K562 (cell line): Measurements from ENCODE around the gene CLDN7. TPM values are rescaled to one million over a fixed set of nuclear protein-coding genes. Genes with fewer than 3 reads are reported as not detected.

Experiments
- ARID1B ChIP-seq: fragments of 450-650 bp; IDR thresholded peaks from 2 replicates; pipeline ENCODE4 v1.6.1; 2016; ENCODE audit warnings: antibody characterized with exemption, mild to moderate bottlenecking, inconsistent platforms
- ATF1 ChIP-seq, 2 experiments: fragments of 450-650 bp in 1 of 2; IDR thresholded peaks; 2 replicates each; pipeline ENCODE4 v1.6.1; 2016; ENCODE audit warnings: missing compliant biosample characterization in 1 of 2, missing genetic modification characterization in 1 of 2
- BRCA1 ChIP-seq, 2 experiments: fragments of 450-650 bp in 1 of 2; sonication (generic) in 1 of 2; formaldehyde crosslinking in 1 of 2; IDR thresholded peaks; 2 replicates each; pipeline versions ENCODE4 v1.5.0 to v1.6.1; 2017 to 2020; ENCODE audit warnings: mild to moderate bottlenecking in 1 of 2, missing genetic modification reagents in 1 of 2
- CXXC5 ChIP-seq: fragments of 250-450 bp; sonication (Bioruptor Pico); IDR thresholded peaks from 2 replicates; pipeline ENCODE4 v1.8.0; 2022; ENCODE audit warnings: inconsistent platforms, mild to moderate bottlenecking, moderate library complexity
- DIDO1 ChIP-seq: fragments of 450-650 bp; IDR thresholded peaks from 2 replicates; pipeline ENCODE4 v1.6.1; 2016; ENCODE audit warnings: low read depth, missing biosample characterization, missing genetic modification characterization
- E2F4 ChIP-seq: sonication (generic); formaldehyde crosslinking; IDR thresholded peaks from 2 replicates; pipeline ENCODE4 v1.8.0; 2022; ENCODE audit warnings: mild to moderate bottlenecking, low read depth, missing genetic modification reagents
- HDAC3 ChIP-seq: fragments of 450-650 bp; IDR thresholded peaks from 2 replicates; pipeline ENCODE4 v1.6.1; 2018; ENCODE audit warnings: borderline replicate concordance, mild to moderate bottlenecking, moderate library complexity; ENCODE audit not compliant: partially characterized antibody
- HSF4 ChIP-seq: fragments of 250-450 bp; sonication (Bioruptor Pico); IDR thresholded peaks from 2 replicates; pipeline ENCODE4 v2.1.2; 2022; ENCODE audit warnings: mild to moderate bottlenecking, moderate library complexity, borderline replicate concordance
- KAT7 ChIP-seq: sonication (generic); formaldehyde crosslinking; IDR thresholded peaks from 2 replicates; pipeline ENCODE4 v1.8.0; 2022; ENCODE audit warnings: missing genetic modification reagents, mild to moderate bottlenecking, borderline replicate concordance
- MAFK ChIP-seq: IDR thresholded peaks from 2 replicates; pipeline ENCODE4 v1.6.1; 2011; ENCODE audit warnings: low read length, improper control_type of control experiment
- PRPF4 ChIP-seq: fragments of 200-400 bp; formaldehyde crosslinking; IDR thresholded peaks from one replicate; pipeline ENCODE4 v1.6.1; 2017; ENCODE audit warnings: low read length, low read depth, mild to moderate bottlenecking; ENCODE audit not compliant: insufficient read depth, poor library complexity, severe bottlenecking
- RUNX1 ChIP-seq: sonication (generic); IDR thresholded peaks from 2 replicates; pipeline ENCODE4 v1.6.1; 2016; ENCODE audit warnings: antibody characterized with exemption, low read depth
- SIN3A ChIP-seq, 2 experiments: fragments of 150-350 bp in 1 of 2; IDR thresholded peaks; 2 replicates each; pipeline ENCODE4 v1.6.1; 2011 to 2016; ENCODE audit warnings: borderline replicate concordance in 2 of 2, low read depth in 2 of 2, low read length in 2 of 2, mild to moderate bottlenecking in 2 of 2, moderate library complexity in 2 of 2; ENCODE audit not compliant: control insufficient read depth in 1 of 2
- TCF7 ChIP-seq: sonication (generic); IDR thresholded peaks from 2 replicates; pipeline ENCODE4 v1.6.1; 2016; ENCODE audit warnings: antibody characterized with exemption, borderline replicate concordance
- THRAP3 ChIP-seq: fragments of 450-650 bp; IDR thresholded peaks from 2 replicates; pipeline ENCODE4 v1.6.1; 2016; ENCODE audit warnings: mild to moderate bottlenecking, inconsistent platforms, borderline replicate concordance
- TRIM28 ChIP-seq: fragments of 450-650 bp; IDR thresholded peaks from 2 replicates; pipeline ENCODE4 v1.6.1; 2017
- ZNF316 ChIP-seq: fragments of 450-650 bp; IDR thresholded peaks from 2 replicates; pipeline ENCODE4 v1.6.1; 2016
- ZNF57 ChIP-seq: fragments of 450-650 bp; formaldehyde crosslinking; IDR thresholded peaks from 2 replicates; pipeline ENCODE4 v1.4.0; 2020; ENCODE audit warnings: mild to moderate bottlenecking, moderate library complexity
- ZNF696 ChIP-seq: fragments of 250-450 bp; sonication (Bioruptor Pico); conservative IDR thresholded peaks from 2 replicates; pipeline ENCODE4 v1.4.0; 2020; ENCODE audit warnings: mild to moderate bottlenecking, moderate library complexity
- ZSCAN29 ChIP-seq: fragments of 450-650 bp; IDR thresholded peaks from 2 replicates; pipeline ENCODE4 v1.6.1; 2017
- ZZZ3 ChIP-seq: fragments of 450-650 bp; IDR thresholded peaks from 2 replicates; pipeline ENCODE4 v1.6.1; 2016; ENCODE audit warnings: antibody characterized with exemption, mild to moderate bottlenecking, moderate library complexity
- polyA plus RNA-seq, 8 experiments: library from polyadenylated mRNA; depleted of rRNA in 4 of 8; stranded (reverse) in 5 of 8; unstranded in 3 of 8; fragments of >200 nt; fragmentation: Nextera tagmentation in 2 of 8; fragmentation: Illumina TruSeq in 1 of 8; extraction: Ambion mirVana in 2 of 8; extraction: Trizol in 1 of 8; gene quantifications; 2 replicates each; pipeline versions ENCODE4 v1.2.1 to v1.2.3, GENCODE V29; 2011 to 2014; ENCODE audit warnings: inconsistent platforms in 1 of 8, missing spikeins in 1 of 8
- total RNA-seq, 7 experiments: library from RNA; depleted of rRNA in 6 of 7; stranded (reverse); fragments of >200 nt in 6 of 7; fragmentation: Illumina TruSeq in 2 of 7; extraction: Trizol in 2 of 7; gene quantifications; 2 replicates each; pipeline versions ENCODE4 v1.2.1 to v1.2.3, GENCODE V29; 2011 to 2021; ENCODE audit warnings: low replicate concordance in 1 of 7
- TF ChIP-seq, protein P1 (sequence below), 2 experiments: fragments of 200-800 bp in 1 of 2; sonication (Bioruptor generic) in 1 of 2; sonication (generic) in 1 of 2; formaldehyde crosslinking in 1 of 2; IDR thresholded peaks in 1 of 2; conservative IDR thresholded peaks in 1 of 2; 2 replicates each; pipeline versions ENCODE4 v1.5.0 to v1.6.1; 2016 to 2020; ENCODE audit warnings: missing compliant biosample characterization in 1 of 2, missing genetic modification characterization in 1 of 2, missing genetic modification reagents in 1 of 2
- TF ChIP-seq, protein P2 (sequence below): fragments of 450-650 bp; conservative IDR thresholded peaks from 2 replicates; pipeline ENCODE4 v1.6.1; 2016; ENCODE audit warnings: missing genetic modification characterization, low read depth, mild to moderate bottlenecking, control low read depth, missing compliant biosample characterization
- TF ChIP-seq, protein P3 (sequence below): fragments of 250-450 bp; sonication (Bioruptor Pico); IDR thresholded peaks from 2 replicates; pipeline ENCODE4 v1.8.0; 2021; ENCODE audit warnings: moderate library complexity, mild to moderate bottlenecking, inconsistent platforms

Gene CLDN7
- total and polyA plus RNA-seq, 9 of the 15 experiments (the other 6 are each of a cell fraction or from before 2014, with no cell fraction given), result 2.2 to 14.5 (median 7.6) TPM

GRCh38 chr17:7219812-7220592, 42.3 kb downstream of the CLDN7 start, which contains the start of the genes ACADVL and DLG4 (continued):
- TF ChIP-seq TCF7 (no peak), ATF1 (CRISPR knock-in tag; IDR thresholded peaks at IDR 0.05) (no peak), ATF1 (tag; IDR thresholded peaks at IDR 0.05) (peak; percentile 58), MAFK (no peak; the same call in 1 of the 2 replicates), HDAC3 (no peak), PRPF4 (no peak), ZNF316 (peak; percentile 36; the same call in 1 of the 2 replicates), BRCA1 (IDR thresholded peaks at IDR 0.05) (no peak), BRCA1 (CRISPR knock-in tag; IDR thresholded peaks at IDR 0.05) (no peak), ARID1B (no peak), ZNF696 (CRISPR knock-in tag) (no peak), E2F4 (CRISPR knock-in tag) (no peak), ZNF57 (no peak), THRAP3 (no peak), RUNX1 (no peak), HSF4 (CRISPR knock-in tag) (no peak), ZSCAN29 (no peak), DIDO1 (tag) (no peak), KAT7 (CRISPR knock-in tag) (no peak), TRIM28 (no peak), CXXC5 (CRISPR knock-in tag) (0 out of 2 replicates have a peak, but pooled peaks have one; percentile 30), ZZZ3 (no peak), SIN3A (IDR thresholded peaks at IDR 0.05; ENCODE audit: borderline replicate concordance in 2 of 2, control insufficient read depth in 1 of 2, low read depth in 2 of 2, low read length in 2 of 2) (peak in 1 of 2 experiments; percentile 65; a peak in 2 of 4 replicates)
- TF ChIP-seq, protein P1, sequence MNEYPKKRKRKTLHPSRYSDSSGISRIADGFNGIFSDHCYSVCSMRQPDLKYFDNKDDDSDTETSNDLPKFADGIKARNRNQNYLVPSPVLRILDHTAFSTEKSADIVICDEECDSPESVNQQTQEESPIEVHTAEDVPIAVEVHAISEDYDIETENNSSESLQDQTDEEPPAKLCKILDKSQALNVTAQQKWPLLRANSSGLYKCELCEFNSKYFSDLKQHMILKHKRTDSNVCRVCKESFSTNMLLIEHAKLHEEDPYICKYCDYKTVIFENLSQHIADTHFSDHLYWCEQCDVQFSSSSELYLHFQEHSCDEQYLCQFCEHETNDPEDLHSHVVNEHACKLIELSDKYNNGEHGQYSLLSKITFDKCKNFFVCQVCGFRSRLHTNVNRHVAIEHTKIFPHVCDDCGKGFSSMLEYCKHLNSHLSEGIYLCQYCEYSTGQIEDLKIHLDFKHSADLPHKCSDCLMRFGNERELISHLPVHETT (CRISPR knock-in tag; conservative IDR thresholded peaks at IDR 0.05 in 1 of 2, IDR thresholded peaks at IDR 0.05 in 1 of 2), result no peak
- TF ChIP-seq, protein P2, sequence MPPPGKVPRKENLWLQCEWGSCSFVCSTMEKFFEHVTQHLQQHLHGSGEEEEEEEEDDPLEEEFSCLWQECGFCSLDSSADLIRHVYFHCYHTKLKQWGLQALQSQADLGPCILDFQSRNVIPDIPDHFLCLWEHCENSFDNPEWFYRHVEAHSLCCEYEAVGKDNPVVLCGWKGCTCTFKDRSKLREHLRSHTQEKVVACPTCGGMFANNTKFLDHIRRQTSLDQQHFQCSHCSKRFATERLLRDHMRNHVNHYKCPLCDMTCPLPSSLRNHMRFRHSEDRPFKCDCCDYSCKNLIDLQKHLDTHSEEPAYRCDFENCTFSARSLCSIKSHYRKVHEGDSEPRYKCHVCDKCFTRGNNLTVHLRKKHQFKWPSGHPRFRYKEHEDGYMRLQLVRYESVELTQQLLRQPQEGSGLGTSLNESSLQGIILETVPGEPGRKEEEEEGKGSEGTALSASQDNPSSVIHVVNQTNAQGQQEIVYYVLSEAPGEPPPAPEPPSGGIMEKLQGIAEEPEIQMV (tag), result no peak
- TF ChIP-seq, protein P3, sequence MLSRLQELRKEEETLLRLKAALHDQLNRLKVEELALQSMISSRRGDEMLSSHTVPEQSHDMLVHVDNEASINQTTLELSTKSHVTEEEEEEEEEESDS (CRISPR knock-in tag), result no peak
